RPMI8226 (cell line): ENCODE results near the gene SPANXN1.
"Not testable (repeated sequence)": the region's sequence is repeated elsewhere in the genome, so short reads cannot be mapped to it uniquely, and the experiment has no call there.

ENCODE experiments used
- DNase-seq: peaks from one replicate; pipeline ENCODE4 v3.0.0-alpha.2; 2015

The SPANXN1 gene, protein sequence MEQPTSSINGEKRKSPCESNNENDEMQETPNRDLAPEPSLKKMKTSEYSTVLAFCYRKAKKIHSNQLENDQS

DNA sequence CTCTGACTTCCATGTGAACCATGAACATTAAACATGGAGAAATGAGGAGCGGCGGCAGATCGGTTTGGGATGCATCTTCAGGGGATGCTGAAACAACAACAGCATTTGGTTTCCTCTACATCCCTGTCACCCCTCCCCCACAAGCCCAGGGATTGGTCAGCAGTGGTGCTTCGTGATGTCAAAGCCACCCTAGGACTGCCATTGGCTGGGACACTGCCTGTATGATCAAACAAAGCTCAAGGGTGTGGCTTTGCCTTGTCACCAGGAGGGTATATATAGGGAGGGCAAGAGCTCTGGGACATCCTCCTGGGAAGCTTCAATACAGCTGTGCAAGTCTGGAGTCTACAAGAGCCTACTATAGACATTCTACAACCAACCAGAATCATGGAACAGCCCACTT, at the start of gene SPANXN1:
Gene SPANXN1, plus strand, starts transcription at position 301 of the 400 bp plus-strand sequence. Its CDS starts 84 bp downstream, at position 385.
- not testable (repeated sequence) for DNase-seq

DNA sequence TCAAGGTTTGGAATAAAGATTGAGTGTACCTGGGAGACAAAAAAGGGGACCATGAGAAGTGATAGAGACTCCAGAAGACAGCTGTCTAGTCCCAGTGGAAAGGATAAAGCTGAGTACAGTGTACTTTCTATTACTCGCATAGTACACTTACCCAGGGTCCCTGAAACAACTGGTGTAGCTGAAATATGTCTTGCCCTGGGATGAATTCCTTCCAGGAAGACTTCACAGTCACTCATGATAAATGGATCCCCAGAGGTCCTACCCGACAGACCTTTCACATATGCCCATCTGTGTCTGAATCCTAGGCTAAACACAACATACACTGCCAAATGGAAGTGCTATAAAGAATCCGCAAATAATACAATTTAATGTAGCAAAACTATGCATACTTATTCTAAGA, 48.2 kb upstream of the SPANXN1 start:
- no peak for DNase-seq

GRCh38 chrX:145213504-145213903, 33.8 kb upstream of the SPANXN1 start:
- DNase-seq: peak; percentile 34

GRCh38 chrX:145292218-145292617, 44.9 kb downstream of the SPANXN1 start:
- DNase-seq: no peak
